Measurements from ENCODE around the gene LCTL.

The LCTL gene

GRCh38 chr15:66599536-66600239 is 33.9 kb upstream of the LCTL start:
- H3K27ac Mint-ChIP-seq, result no peak overlapping the region
- H3K9me3 Mint-ChIP-seq, result no peaks in the 10 kb centered on the region
- peaks cover 14% of the 10 kb centered on the region for H3K27me3 Mint-ChIP-seq (ENCODE audit: low read depth)
- H3K36me3 Mint-ChIP-seq (ENCODE audit: low read depth), result no peaks in the 10 kb centered on the region
- no peak overlapping the region for H3K4me3 Mint-ChIP-seq
- no peak for TF ChIP-seq CTCF (IDR thresholded peaks at IDR 0.05; ENCODE audit: unreplicated experiment in 3 of 3)
- H3K4me1 Mint-ChIP-seq, result no peaks in the 10 kb centered on the region

GRCh38 chr15:66598095-66598815 is 32.5 kb upstream of the LCTL start:
- no peaks in the 10 kb centered on the region for H3K4me1 Mint-ChIP-seq
- H3K27me3 Mint-ChIP-seq (ENCODE audit: low read depth), result peaks cover 9% of the 10 kb centered on the region
- no peak for TF ChIP-seq CTCF (IDR thresholded peaks at IDR 0.05; ENCODE audit: unreplicated experiment in 3 of 3)
- H3K4me3 Mint-ChIP-seq, result no peak overlapping the region
- no peaks in the 10 kb centered on the region for H3K9me3 Mint-ChIP-seq
- no peaks in the 10 kb centered on the region for H3K36me3 Mint-ChIP-seq (ENCODE audit: low read depth)
- no peak overlapping the region for H3K27ac Mint-ChIP-seq

- TF ChIP-seq CTCF (IDR thresholded peaks at IDR 0.05; ENCODE audit: unreplicated experiment in 3 of 3), result no peak
- Mint-ChIP-seq H3K9me3 (no peaks in the 10 kb centered on the region), H3K36me3 (ENCODE audit: low read depth) (no peaks in the 10 kb centered on the region), H3K4me1 (no peaks in the 10 kb centered on the region), H3K4me3 (no peak overlapping the region), H3K27ac (no peak overlapping the region), H3K27me3 (ENCODE audit: low read depth) (peaks cover 9% of the 10 kb centered on the region)
These were observed 30.2 kb upstream of the LCTL start for GRCh38 chr15:66595931-66596545.

- no peaks in the 10 kb centered on the region for H3K9me3 Mint-ChIP-seq
- peaks cover 9% of the 10 kb centered on the region for H3K27me3 Mint-ChIP-seq (ENCODE audit: low read depth)
- no peak overlapping the region for H3K4me3 Mint-ChIP-seq
- TF ChIP-seq CTCF (IDR thresholded peaks at IDR 0.05; ENCODE audit: unreplicated experiment in 3 of 3), result no peak
- H3K36me3 Mint-ChIP-seq (ENCODE audit: low read depth), result no peaks in the 10 kb centered on the region
- no peaks in the 10 kb centered on the region for H3K4me1 Mint-ChIP-seq
- H3K27ac Mint-ChIP-seq, result no peak overlapping the region
These were observed 29.5 kb upstream of the LCTL start for GRCh38 chr15:66595332-66595731.

GRCh38 chr15:66594836-66595235 is 29.0 kb upstream of the LCTL start:
- TF ChIP-seq CTCF (IDR thresholded peaks at IDR 0.05; ENCODE audit: unreplicated experiment in 3 of 3), result no peak
- H3K9me3 Mint-ChIP-seq, result no peaks in the 10 kb centered on the region

More at GRCh38 chr15:66594836-66595235, 29.0 kb upstream of the LCTL start:
- H3K27me3 Mint-ChIP-seq (ENCODE audit: low read depth), result peaks cover 9% of the 10 kb centered on the region
- no peaks in the 10 kb centered on the region for H3K36me3 Mint-ChIP-seq (ENCODE audit: low read depth)
- no peak overlapping the region for H3K27ac Mint-ChIP-seq
- no peaks in the 10 kb centered on the region for H3K4me1 Mint-ChIP-seq
- H3K4me3 Mint-ChIP-seq, result no peak overlapping the region
